HG02623 (cell line): ENCODE measurements around the gene TRIM25.

ENCODE experiments used
- ATAC-seq: cut with Tn5 transposase; IDR thresholded peaks from one replicate; pipeline ENCODE4 v1.9.1; 2021; ENCODE audit warnings: moderate library complexity; ENCODE audit not compliant: unreplicated experiment

Gene TRIM25

GRCh38 chr17:56896968-56897359 is 16.9 kb downstream of the TRIM25 start:
- ATAC-seq, result no peak

DNA sequence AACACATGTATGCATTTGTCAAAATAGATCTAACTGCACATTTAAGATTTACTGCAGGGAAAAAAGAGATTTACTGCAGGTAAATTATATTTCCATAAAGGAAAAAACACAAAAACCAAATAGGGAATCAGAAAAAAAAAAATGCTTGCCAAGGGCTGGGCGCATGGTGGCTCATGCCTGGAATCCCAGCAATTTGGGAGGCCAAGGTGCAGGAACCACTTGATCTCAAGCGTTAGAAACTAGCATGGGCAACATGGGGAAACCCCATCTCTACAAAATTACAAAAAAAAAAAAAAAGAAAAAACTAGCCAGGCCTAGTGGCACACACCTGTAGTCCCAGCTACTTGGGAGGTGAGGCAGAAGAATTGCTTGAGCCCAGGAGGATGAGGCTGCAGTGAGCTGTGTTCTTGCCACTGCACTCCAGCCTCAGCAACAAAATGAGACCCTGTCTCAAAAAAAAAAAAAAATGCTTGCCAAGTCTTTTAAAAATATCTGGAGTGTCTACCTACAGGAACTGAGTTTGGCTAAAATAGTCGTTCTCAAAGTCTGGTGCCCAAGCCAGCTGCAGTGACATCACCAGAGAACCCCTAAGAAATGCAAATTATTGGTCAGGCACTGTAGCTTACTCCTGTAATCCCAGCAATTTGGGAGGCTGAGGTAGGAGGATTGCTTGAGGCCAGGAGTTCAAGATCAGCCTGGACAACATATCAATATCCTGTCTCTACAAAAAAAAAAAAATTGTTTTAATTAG is 17.5 kb downstream of the TRIM25 start:
- ATAC-seq, result no peak

GRCh38 chr17:56894859-56895455 is 18.9 kb downstream of the TRIM25 start:
- no peak for ATAC-seq

GRCh38 chr17:56893503-56893902 is 20.3 kb downstream of the TRIM25 start:
- ATAC-seq, result no peak

DNA sequence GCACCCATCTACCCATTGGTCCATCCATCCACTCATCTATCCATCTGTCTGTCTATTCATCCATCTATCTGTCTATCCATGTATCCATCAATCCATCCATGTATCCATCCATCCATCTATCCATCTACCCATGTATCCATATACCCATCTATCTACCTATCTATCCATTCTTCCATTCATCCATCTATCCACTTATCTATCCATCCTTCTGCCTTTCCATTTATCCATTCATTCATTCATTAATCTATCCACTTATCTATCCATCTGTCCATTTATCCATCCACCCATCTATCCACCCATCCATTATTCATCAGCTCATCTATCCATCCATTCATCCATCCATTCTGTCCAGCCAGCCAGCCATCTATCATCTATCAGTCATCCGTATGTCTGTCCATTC is 21.5 kb downstream of the TRIM25 start:
- no peak for ATAC-seq

- ATAC-seq, result no peak
Measured at GRCh38 chr17:56891751-56892150, 22.1 kb downstream of the TRIM25 start.

DNA sequence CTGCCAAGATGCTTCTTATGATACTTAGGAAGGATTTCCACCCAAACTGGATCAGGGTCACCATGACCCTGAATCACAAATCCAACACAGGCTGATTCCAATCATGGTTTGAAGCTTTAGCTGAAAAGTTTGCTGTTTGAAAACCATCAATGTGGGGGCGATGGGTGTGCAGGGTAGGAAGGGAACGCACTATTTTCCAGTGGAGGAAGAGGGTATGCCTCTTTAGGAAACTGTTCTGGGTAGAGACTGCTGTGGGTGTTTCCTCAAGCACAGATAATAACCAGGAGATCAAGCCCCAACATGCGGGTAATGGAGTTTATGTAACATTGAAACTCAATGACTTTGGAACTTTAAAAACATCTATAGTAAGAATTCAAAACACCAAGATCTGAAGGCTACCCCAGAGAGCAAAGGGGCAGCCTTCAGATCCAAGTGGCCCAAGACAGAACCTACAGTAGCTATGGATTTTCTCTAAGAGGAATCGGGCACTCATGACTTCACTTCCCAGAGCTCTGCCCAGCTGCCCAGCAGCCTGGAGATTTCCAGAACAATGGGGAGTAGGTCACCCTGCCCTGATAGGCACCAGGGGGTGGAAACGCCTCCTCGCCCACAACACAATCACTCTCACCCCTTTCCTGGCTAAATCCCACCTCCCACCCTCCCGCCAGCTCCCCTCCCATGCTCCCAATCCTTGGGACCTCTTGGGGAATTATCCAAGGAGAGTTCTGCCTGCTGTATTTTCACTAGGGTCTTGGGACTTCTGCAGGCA is 22.8 kb downstream of the TRIM25 start:
- ATAC-seq, result no peak

DNA sequence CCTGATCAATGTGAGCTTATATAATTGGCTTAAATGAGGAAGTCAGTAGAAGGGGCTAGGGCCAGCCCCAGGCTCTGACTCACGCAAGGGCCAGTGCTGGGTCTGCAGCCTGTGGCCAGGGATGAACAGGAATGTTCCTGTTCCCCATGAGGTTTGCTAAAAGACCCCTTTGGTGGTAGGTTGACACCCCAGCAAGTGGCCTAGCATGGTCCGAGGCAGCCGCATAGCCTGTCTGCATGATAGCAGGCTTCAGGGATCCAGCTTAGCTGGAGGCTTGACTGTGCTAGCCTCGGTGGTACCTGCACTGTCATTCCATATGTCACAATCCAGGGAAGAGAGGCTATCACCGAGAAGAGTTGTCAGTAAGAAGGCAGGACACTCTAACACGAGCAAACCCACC is 23.5 kb downstream of the TRIM25 start:
- no peak for ATAC-seq

GRCh38 chr17:56887552-56888467 is 26.0 kb downstream of the TRIM25 start:
- ATAC-seq, result no peak

GRCh38 chr17:56887105-56887504 is 26.7 kb downstream of the TRIM25 start:
- no peak for ATAC-seq

GRCh38 chr17:56886288-56886731 is 27.5 kb downstream of the TRIM25 start:
- no peak for ATAC-seq

DNA sequence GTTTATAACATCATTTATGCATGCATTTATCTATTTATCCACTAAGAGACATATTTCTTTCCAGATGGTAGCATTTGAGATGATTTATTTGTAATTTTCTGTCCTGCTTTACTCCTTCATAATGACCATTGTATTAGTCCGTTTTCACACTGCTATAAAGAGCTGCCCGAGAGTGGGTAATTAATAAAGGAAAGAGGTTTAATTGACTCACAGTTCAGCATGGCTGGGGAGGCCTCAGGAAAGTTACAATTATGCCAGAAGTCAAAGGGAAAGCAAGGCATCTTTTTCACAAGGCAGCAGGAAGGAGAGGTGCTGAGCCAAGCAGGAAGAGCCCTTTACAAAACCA is 28.6 kb downstream of the TRIM25 start:
- no peak for ATAC-seq

- ATAC-seq, result no peak
Measured at GRCh38 chr17:56884483-56885311, 29.2 kb downstream of the TRIM25 start.

DNA sequence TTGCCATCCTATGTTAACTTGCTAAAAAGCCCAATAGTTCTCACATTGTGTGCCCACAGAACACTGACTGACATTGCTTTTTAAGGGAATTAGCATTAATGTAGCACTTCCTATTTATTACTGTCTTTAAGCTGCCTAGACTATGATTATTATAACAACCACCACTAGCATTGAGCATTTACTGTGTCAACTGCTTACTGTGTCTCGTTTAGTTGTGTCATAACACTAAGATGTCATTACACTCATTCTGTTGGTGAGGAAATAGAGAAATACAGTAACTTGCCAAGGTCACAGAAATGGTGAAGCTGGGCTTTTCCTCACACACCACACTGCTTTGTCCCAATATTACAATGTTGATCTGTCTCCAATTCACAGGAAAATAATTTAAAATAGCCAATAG is 30.2 kb downstream of the TRIM25 start:
- ATAC-seq, result no peak

DNA sequence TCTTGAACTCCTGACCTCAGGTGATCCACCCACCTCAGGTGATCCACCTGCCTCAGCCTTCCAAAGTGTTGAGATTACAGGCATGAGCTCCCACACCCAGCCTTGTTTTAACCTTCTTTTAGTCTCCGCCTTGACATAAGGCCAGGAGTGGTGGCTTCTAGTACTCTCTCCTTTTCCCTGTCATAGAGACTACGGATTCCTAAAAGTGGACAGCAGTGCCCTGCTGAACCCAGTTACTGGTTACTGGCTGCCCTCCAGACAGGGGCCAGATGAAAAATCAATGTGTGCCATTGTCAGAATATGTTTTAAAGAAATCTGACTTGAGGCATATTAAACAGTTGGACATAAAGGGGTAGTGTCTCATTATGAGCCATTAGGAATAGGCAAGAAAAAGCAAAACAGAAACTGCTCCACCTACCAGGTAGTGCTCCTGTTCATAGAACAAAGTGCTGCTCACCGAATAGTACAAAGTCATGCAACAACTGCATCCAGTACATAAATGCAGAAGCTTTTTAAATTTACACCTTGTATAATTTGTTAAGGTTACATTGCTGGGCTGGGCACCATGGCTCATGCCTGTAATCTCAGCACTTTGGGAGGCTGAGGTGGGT is 32.1 kb downstream of the TRIM25 start:
- ATAC-seq, result no peak

DNA sequence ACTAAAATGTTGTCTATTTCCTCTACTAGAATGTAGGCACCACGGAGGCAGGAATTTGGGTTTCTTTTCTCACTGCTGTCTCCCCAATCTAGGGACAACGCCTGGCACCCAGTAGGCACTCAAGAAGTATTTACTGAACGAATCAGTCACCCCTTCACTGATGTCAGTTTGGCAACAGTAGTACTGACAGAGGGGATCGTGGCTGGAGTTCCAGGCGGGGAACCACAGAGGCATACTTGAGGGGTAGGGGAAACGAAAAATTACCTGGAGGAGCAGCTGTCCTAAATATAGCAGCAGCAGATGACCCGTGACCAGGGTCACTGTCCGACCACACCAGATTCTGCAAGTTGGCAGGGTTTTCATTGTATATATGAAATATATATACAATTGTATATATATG is 33.3 kb downstream of the TRIM25 start:
- ATAC-seq, result no peak

- no peak for ATAC-seq
Measured at GRCh38 chr17:56880133-56880532, 33.7 kb downstream of the TRIM25 start.

DNA sequence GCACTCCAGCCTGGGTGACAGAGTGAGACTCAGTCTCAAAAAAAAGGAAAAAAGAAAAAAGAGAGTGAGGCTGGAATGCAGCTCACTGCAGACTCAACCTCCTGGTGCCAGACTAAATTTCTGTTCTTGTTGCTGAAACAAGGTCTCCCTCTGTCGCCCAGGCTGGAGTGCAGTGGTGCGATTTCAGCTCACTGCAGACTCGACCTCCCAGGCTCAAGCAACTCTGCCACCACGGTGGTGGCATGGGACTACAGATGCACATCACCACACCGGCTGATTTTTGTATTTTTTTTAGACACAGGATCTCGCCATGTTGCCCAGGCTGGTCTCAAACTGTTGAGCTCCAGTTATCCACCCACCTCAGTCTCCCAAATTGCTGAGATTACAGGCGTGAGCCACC is 34.6 kb downstream of the TRIM25 start:
- no peak for ATAC-seq

GRCh38 chr17:56876766-56877179 is 37.1 kb downstream of the TRIM25 start:
- no peak for ATAC-seq
